BLaER1 (cell line): ENCODE measurements around the gene A2M.

Experiments used
- H3K27ac ChIP-seq: shearing (Covaris generic); formaldehyde crosslinking; 2 replicates; pipeline ENCODE4 v1.8.1; 2022
- H3K27me3 ChIP-seq: shearing (Covaris generic); formaldehyde crosslinking; 2 replicates; pipeline ENCODE4 v1.8.1; 2022
- H3K36me3 ChIP-seq: shearing (Covaris generic); formaldehyde crosslinking; 2 replicates; pipeline ENCODE4 v1.8.1; 2022
- H3K4me1 ChIP-seq: shearing (Covaris generic); formaldehyde crosslinking; 2 replicates; pipeline ENCODE4 v1.8.1; 2022
- H3K4me2 ChIP-seq: shearing (Covaris generic); formaldehyde crosslinking; 2 replicates; pipeline ENCODE4 v1.8.1; 2022
- H3K4me3 ChIP-seq: shearing (Covaris generic); formaldehyde crosslinking; 2 replicates; pipeline ENCODE4 v1.8.1; 2022
- H3K9ac ChIP-seq: shearing (Covaris generic); formaldehyde crosslinking; 2 replicates; pipeline ENCODE4 v1.8.1; 2022
- H3K9me3 ChIP-seq: shearing (Covaris generic); formaldehyde crosslinking; 2 replicates; pipeline ENCODE4 v1.8.1; 2022
- H4K20me1 ChIP-seq: shearing (Covaris generic); formaldehyde crosslinking; 2 replicates; pipeline ENCODE4 v1.8.1; 2022
- Cebpa-rat ChIP-seq: shearing (Covaris generic); IDR thresholded peaks from 2 replicates; pipeline ENCODE4 v1.8.1; 2022

Gene A2M

DNA sequence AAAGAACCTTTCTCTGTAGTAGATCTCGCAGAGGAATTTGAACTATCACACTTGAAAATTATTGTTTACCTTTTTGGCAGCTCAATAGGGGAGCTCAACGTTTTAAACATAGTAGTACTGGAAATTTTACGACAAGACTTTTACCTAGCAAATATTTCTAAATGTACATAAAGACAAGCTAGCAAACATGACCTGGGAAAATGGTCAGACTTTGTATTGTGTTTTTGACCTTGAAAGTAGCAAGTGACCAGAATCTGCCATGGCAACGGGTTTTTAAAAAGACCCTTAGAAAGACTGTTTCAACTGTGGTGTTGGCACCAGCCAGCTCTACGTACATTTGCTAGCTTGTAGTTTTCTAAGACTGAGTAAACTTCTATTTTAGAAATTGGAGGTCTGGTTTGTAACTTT is 20.2 kb upstream of the A2M start:
- no peaks in the 10 kb centered on the region for H3K27me3 ChIP-seq
- H4K20me1 ChIP-seq, result no peaks in the 10 kb centered on the region
- no peak for TF ChIP-seq Cebpa-rat
- no peaks in the 10 kb centered on the region for H3K4me1 ChIP-seq
- peaks cover 11% of the 10 kb centered on the region for H3K9me3 ChIP-seq
- no peak overlapping the region for H3K4me2 ChIP-seq
- no peak overlapping the region for H3K9ac ChIP-seq
- no peaks in the 10 kb centered on the region for H3K36me3 ChIP-seq
- no peak overlapping the region for H3K4me3 ChIP-seq
- H3K27ac ChIP-seq, result no peak overlapping the region

DNA sequence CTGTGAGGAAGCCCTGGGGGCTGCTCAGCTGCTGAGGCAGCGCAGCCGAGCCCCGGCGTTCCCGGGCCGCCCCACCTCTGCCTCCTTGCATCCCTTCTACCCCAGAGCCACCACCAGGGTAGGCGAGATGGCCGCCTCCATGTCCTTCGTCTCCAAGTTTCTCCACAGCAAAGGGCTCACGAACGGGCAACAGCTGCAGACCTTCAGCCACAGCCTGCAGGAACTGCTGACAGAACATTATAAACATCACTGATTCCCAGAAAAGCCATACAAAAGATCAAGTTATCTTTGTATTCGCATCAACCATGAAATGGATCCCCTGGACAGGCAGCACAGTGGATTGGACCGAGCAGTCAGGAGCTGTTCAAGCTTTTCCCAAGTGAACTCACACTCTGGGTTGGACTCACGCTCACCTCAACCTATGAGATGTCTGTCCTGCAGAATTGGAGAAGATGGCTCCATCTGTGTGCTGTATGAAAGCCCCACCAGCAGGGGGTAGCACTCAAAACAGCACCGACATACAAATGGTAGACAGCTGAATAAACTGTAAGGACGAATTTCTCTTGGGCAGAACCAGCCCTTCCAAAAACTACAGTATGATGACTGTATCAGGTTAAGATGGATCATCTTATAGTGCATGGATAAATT is 19.4 kb upstream of the A2M start:
- H3K9ac ChIP-seq, result no peak overlapping the region
- H3K4me1 ChIP-seq, result no peaks in the 10 kb centered on the region
- no peak for TF ChIP-seq Cebpa-rat
- no peak overlapping the region for H3K4me2 ChIP-seq
- H3K4me3 ChIP-seq, result no peak overlapping the region
- H3K27me3 ChIP-seq, result no peaks in the 10 kb centered on the region
- no peak overlapping the region for H3K27ac ChIP-seq
- H3K36me3 ChIP-seq, result no peaks in the 10 kb centered on the region
- peaks cover 7% of the 10 kb centered on the region; the same call in 1 of the 2 replicates for H3K9me3 ChIP-seq
- H4K20me1 ChIP-seq, result no peaks in the 10 kb centered on the region

DNA sequence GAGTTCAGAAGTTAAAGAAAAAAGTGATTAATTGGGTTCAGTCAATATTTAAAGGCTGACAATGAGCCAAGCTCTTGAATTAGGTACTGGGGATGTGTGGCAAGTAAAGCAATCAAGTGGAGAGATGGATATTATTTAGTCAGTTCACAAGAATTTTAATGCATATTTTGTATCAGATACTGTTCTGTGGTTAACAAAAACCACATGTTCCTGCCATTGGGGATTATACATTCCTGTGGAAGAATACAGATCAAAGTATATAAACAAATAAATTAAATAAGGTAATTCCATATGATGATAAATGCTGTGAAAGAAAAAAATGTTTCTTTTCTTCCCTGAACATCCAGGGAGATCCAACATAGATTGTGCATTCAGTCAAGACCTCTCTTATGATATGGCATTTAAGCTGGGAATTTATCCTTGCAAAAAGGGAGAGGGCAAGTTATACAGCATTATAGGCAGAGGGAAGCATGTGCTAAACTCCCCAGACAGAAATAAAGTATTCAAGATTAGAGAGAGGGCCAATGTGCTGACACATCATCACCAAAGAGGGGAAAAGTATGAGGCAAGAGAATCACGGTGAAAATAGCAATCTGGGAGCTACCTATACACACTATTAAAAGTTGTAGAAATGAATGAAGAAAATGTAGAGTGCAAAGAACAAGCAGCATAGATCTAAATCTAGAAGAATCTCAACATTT is 17.6 kb upstream of the A2M start:
- no peaks in the 10 kb centered on the region for H3K27me3 ChIP-seq
- no peaks in the 10 kb centered on the region for H3K36me3 ChIP-seq
- H3K27ac ChIP-seq, result no peak overlapping the region
- H3K4me2 ChIP-seq, result no peak overlapping the region
- no peaks in the 10 kb centered on the region for H4K20me1 ChIP-seq
- no peak for TF ChIP-seq Cebpa-rat
- H3K4me1 ChIP-seq, result no peaks in the 10 kb centered on the region
- 0 out of 2 replicates have a peak, but pooled peaks cover 3% of the 10 kb centered on the region for H3K9me3 ChIP-seq
- no peak overlapping the region for H3K4me3 ChIP-seq
- no peak overlapping the region for H3K9ac ChIP-seq

DNA sequence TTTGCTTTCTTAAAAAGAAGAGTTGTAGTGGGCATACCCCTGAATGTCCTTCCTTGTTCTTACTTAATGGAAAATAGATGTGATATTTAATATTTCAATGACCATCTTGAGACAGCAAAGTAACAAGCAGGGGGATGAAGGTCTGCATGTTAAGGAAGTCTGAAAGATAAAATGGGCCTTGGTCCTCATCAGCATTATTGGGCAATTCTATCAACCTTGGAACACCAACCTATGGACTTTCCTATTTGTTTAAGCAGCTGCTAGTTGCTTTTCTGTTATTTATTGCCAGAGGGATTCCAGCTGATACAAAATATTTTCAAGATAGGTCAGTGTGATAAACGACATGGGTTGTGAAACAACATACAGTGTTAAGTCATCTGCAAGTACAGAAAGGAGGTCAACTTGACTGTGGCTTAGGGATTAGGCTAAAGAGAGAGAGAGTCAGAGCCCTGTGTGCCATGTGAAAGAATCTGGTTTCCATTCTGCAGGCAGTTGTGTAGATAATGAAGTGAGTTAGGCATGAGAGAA is 16.4 kb upstream of the A2M start:
- no peaks in the 10 kb centered on the region for H3K27me3 ChIP-seq
- 0 out of 2 replicates have a peak, but pooled peaks cover 3% of the 10 kb centered on the region for H3K9me3 ChIP-seq
- no peak overlapping the region for H3K27ac ChIP-seq
- H4K20me1 ChIP-seq, result no peaks in the 10 kb centered on the region
- H3K4me3 ChIP-seq, result no peak overlapping the region
- no peak for TF ChIP-seq Cebpa-rat
- no peak overlapping the region for H3K4me2 ChIP-seq
- H3K36me3 ChIP-seq, result no peaks in the 10 kb centered on the region
- H3K9ac ChIP-seq, result no peak overlapping the region
- H3K4me1 ChIP-seq, result no peaks in the 10 kb centered on the region

DNA sequence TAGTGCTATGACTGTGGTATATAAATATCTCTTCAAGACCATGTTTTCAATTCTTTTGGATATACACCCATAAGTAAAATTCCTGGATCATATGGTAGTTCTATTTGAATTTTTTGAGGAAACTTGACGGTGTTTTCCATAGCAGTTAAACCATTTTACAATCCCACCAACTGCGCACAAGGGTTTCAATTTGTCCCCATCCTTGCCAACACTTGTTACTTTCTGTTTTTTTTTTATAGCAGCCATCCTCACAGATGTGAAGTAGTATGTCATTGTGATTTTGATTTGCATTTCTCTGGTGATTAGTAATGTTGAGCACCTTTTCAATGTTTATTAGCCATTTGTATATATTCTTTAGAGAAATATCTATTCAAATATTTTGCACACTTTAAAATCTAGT is 14.5 kb upstream of the A2M start:
- no peaks in the 10 kb centered on the region for H3K27me3 ChIP-seq
- no peak for TF ChIP-seq Cebpa-rat
- H3K36me3 ChIP-seq, result no peaks in the 10 kb centered on the region
- no peak overlapping the region for H3K4me2 ChIP-seq
- no peak overlapping the region for H3K9ac ChIP-seq
- H3K4me1 ChIP-seq, result no peaks in the 10 kb centered on the region
- H3K4me3 ChIP-seq, result no peak overlapping the region
- no peak overlapping the region for H3K27ac ChIP-seq
- 0 out of 2 replicates have a peak, but pooled peaks cover 3% of the 10 kb centered on the region for H3K9me3 ChIP-seq
- H4K20me1 ChIP-seq, result no peaks in the 10 kb centered on the region

DNA sequence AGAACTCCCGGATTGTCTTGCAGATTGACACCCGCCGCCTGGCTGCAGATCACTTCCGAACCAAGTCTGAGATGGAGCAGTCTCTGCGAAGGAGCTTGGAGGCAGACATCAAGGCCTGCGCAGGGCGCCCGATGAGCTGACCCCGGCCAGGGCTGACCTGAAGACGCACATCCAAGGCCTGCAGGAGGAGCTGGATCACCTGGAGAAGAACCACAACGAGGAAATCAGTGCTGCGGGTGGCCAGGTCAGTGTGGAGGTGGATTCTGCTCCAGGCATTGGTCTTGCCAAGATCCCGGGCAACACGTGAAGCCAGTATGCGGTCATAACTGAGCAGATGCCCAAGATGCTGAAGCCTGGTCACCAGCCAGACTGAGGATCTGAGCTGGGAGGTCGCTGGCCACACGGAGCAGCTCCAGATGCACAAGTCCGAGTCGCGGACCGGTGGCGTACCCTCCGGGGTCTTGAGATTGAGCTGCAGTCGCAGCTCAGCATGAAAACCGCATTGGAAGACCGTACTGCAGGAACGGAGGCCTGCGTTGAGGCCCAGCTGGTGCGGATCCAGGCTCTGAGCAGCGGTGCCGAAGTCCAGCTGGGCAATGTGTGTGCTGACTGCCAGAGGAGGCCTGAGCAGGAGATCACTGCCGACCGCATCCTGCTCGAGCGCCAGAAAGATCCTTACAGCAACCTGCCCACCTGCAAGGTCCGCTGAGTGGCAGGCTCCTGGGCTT is 12.4 kb upstream of the A2M start:
- no peak overlapping the region for H3K4me2 ChIP-seq
- H4K20me1 ChIP-seq, result no peaks in the 10 kb centered on the region
- H3K27me3 ChIP-seq, result no peaks in the 10 kb centered on the region
- H3K27ac ChIP-seq, result no peak overlapping the region
- H3K9ac ChIP-seq, result no peak overlapping the region
- 0 out of 2 replicates have a peak, but pooled peaks cover 3% of the 10 kb centered on the region for H3K9me3 ChIP-seq
- H3K4me3 ChIP-seq, result no peak overlapping the region
- TF ChIP-seq Cebpa-rat, result no peak
- H3K4me1 ChIP-seq, result no peaks in the 10 kb centered on the region
- no peaks in the 10 kb centered on the region for H3K36me3 ChIP-seq

DNA sequence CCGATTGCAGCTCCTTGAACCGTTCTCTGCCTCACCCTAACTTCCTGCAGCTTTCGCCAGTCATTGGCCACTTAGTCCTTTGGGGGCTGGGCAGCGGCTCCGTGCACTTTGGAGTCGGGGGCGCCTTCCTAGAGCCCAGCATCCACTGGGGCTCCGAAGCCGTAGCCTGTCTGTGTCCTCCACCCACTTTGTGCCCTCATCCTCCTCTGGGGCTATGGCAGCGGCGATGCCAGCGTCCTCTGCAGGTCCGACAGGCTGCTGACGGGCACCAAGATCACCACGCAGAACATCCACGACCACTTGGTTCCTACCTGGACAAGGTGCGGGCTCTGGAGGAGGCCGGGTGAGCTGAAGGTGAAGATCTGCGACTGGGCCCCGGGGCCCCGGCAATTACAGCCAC is 11.8 kb upstream of the A2M start:
- Histone ChIP-seq H3K27ac (no peak overlapping the region), H3K4me2 (no peak overlapping the region), H3K9me3 (0 out of 2 replicates have a peak, but pooled peaks cover 3% of the 10 kb centered on the region), H3K36me3 (no peaks in the 10 kb centered on the region), H3K27me3 (no peaks in the 10 kb centered on the region), H3K9ac (no peak overlapping the region), H4K20me1 (no peaks in the 10 kb centered on the region), H3K4me1 (no peaks in the 10 kb centered on the region), H3K4me3 (no peak overlapping the region)
- TF ChIP-seq Cebpa-rat, result no peak

DNA sequence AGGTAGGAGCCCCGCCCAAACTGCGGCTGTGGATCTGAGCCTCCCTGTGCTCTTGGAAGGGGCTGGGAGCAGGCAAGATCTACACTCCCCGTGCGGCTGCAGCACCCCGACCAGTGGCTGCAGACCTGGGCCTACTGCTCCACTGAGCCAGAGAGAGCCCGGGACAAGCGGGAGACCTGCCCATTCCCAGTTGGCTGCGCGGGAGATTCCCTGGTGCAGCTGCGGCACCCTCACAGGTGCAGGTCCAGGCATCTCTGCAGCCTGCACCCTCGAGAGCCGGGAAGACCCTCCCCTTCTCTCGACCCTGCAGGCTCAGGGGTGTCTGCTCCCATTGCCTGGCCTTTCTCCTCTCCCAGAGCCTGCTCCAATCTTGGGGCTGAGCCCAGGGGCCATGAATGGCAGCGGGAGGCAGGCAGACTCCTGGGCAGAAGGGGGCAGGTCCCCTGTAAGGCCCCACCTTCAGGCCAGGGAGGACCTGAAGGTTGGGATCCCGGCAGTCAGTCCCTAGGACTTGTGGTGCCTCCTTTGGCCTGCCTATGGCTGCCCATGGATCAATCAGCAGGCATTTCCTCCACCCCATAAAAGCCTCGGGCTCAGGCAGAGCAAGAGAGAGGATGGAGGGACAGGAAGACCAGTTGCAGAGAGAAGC is 8.8 kb upstream of the A2M start:
- no peak overlapping the region for H3K4me3 ChIP-seq
- no peaks in the 10 kb centered on the region for H3K9me3 ChIP-seq
- H3K27me3 ChIP-seq, result no peaks in the 10 kb centered on the region
- no peaks in the 10 kb centered on the region for H3K36me3 ChIP-seq
- no peak overlapping the region for H3K27ac ChIP-seq
- H3K4me2 ChIP-seq, result no peak overlapping the region
- H4K20me1 ChIP-seq, result no peaks in the 10 kb centered on the region
- no peak for TF ChIP-seq Cebpa-rat
- H3K4me1 ChIP-seq, result no peaks in the 10 kb centered on the region
- H3K9ac ChIP-seq, result no peak overlapping the region

DNA sequence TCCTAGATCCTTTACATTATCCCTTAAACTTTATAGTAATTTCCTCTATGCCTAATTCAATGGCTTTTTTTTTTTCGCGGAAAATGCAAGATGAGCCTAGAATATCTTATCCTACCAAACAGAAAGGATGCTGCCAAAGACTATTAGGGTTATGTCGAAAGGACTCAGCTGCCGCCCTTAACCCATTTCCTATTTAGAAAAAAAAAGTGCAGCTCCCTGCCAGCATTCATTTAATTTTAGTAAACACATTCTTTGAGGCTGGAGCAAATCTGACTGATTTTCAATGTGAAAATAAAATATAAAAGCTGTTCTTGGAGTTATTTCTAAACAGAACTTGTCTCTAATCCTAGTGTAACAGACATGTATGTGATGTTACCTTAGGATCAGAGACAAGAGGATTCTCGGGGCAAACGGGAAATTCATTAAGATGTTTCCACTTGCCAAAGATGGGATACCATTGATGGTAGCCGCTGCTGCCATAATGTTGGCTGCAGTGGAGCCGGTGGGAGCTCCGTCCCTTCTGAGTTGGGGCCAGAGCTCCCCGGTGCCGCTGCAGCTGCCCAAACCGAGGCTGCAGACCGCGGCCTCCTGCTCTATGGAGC is 8.2 kb upstream of the A2M start:
- no peaks in the 10 kb centered on the region for H3K9me3 ChIP-seq
- H3K27me3 ChIP-seq, result no peaks in the 10 kb centered on the region
- H3K4me3 ChIP-seq, result no peak overlapping the region
- H3K4me2 ChIP-seq, result no peak overlapping the region
- H3K9ac ChIP-seq, result no peak overlapping the region
- H3K27ac ChIP-seq, result no peak overlapping the region
- H3K4me1 ChIP-seq, result peaks cover under 1% of the 10 kb centered on the region
- TF ChIP-seq Cebpa-rat, result no peak
- no peaks in the 10 kb centered on the region for H3K36me3 ChIP-seq
- no peaks in the 10 kb centered on the region for H4K20me1 ChIP-seq
